ENCODE measurements around the gene FAM120A. TPM values are rescaled to one million over a fixed set of nuclear protein-coding genes. Genes with fewer than 3 reads are reported as not detected.

The FAM120A gene
- total RNA-seq, 1 donor from 2014 or later, result 57.7 TPM

- DNase-seq (ENCODE audit: low read depth) (no peak), FAIRE-seq (no peak)
- peaks cover 11% of the 10 kb centered on the region for H3K4me1 ChIP-seq (ENCODE audit: insufficient read depth, low read length)
- Mint-ChIP-seq H3K9me3 (ENCODE audit: unreplicated experiment) (peaks cover 29% of the 10 kb centered on the region), H3K36me3 (ENCODE audit: low read depth, unreplicated experiment) (peaks cover 18% of the 10 kb centered on the region), H3K27ac (ENCODE audit: unreplicated experiment) (no peak overlapping the region), H3K4me3 (ENCODE audit: unreplicated experiment) (no peak overlapping the region), H3K4me1 (ENCODE audit: low read depth, unreplicated experiment) (peaks cover 21% of the 10 kb centered on the region), H3K27me3 (ENCODE audit: low read depth, unreplicated experiment) (no peaks in the 10 kb centered on the region)
- H3K9ac ChIP-seq (ENCODE audit: low read length), result no peak overlapping the region
- no peak overlapping the region for H2AFZ ChIP-seq (ENCODE audit: low read depth, low read length)
- no peak overlapping the region for H3K27ac ChIP-seq (ENCODE audit: low read depth, low read length)
- TF ChIP-seq, protein P1, sequence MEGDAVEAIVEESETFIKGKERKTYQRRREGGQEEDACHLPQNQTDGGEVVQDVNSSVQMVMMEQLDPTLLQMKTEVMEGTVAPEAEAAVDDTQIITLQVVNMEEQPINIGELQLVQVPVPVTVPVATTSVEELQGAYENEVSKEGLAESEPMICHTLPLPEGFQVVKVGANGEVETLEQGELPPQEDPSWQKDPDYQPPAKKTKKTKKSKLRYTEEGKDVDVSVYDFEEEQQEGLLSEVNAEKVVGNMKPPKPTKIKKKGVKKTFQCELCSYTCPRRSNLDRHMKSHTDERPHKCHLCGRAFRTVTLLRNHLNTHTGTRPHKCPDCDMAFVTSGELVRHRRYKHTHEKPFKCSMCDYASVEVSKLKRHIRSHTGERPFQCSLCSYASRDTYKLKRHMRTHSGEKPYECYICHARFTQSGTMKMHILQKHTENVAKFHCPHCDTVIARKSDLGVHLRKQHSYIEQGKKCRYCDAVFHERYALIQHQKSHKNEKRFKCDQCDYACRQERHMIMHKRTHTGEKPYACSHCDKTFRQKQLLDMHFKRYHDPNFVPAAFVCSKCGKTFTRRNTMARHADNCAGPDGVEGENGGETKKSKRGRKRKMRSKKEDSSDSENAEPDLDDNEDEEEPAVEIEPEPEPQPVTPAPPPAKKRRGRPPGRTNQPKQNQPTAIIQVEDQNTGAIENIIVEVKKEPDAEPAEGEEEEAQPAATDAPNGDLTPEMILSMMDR (IDR thresholded peaks at IDR 0.05; ENCODE audit: insufficient read depth, low read depth, low read length), result no peak
- TF ChIP-seq EZH2 (IDR thresholded peaks at IDR 0.05; ENCODE audit: insufficient read depth, low read length), result no peak
- H4K20me1 ChIP-seq (ENCODE audit: insufficient read depth, low read length), result peaks cover 93% of the 10 kb centered on the region
- H3K9me3 ChIP-seq (ENCODE audit: insufficient read depth, low read depth, low read length), result peaks cover 2% of the 10 kb centered on the region
- no peak overlapping the region for H3K4me3 ChIP-seq (ENCODE audit: insufficient read depth, low read depth, low read length)
- peaks cover 94% of the 10 kb centered on the region for H3K79me2 ChIP-seq (ENCODE audit: insufficient read depth, low read length)
- no peaks in the 10 kb centered on the region for H3K36me3 ChIP-seq (ENCODE audit: insufficient read depth, low read length)
- H3K27me3 ChIP-seq (ENCODE audit: insufficient read depth, low read length), result no peaks in the 10 kb centered on the region
- H3K4me2 ChIP-seq (ENCODE audit: low read length), result no peak overlapping the region
These were observed 134.2 kb downstream of the FAM120A start for GRCh38 chr9:93585695-93586094.

DNA sequence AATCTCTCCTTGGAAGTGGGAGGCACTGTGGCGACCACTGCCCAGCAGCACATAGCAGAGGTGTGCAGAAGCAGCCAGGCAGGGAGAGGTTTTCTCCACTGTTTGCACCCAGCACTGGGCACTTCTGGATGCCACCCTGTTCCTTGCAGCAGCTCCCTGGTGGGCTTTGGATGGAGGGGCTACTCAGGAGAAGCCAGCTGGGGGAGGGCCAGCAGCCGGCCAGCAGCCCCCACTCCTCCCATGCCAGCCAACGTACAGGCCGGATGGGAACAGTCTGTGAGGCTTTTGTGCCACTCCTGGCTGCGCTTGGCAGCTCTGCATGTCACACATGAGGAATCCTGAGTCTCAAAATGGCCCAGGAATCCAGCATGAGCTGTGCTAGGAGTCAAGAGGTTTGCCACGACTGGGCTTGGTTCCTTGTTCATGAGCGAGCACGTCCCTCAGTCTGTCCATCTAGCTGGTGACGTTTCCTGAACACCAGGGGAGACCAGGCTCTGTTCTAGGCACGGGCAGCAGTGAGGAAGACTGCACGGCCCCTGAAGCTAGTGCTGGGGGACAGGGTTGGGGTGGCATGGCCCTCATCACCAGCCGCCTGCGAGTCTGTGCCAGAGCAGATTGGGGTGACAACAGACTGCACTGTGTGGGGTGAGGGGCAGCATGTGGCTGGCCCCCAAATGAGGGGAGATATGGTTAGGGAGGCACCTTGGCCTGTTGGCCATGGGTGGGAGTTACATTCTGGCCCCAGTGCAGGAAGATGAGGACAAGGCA lies 135.0 kb downstream of the FAM120A start:
- no peak overlapping the region for H3K9ac ChIP-seq (ENCODE audit: low read length)
- TF ChIP-seq, protein P1 (IDR thresholded peaks at IDR 0.05; ENCODE audit: insufficient read depth, low read depth, low read length), result no peak
- no peak for TF ChIP-seq EZH2 (IDR thresholded peaks at IDR 0.05; ENCODE audit: insufficient read depth, low read length)
- peaks cover 11% of the 10 kb centered on the region for H3K4me1 ChIP-seq (ENCODE audit: insufficient read depth, low read length)
- Mint-ChIP-seq H3K4me3 (ENCODE audit: unreplicated experiment) (no peak overlapping the region), H3K27me3 (ENCODE audit: low read depth, unreplicated experiment) (no peaks in the 10 kb centered on the region), H3K4me1 (ENCODE audit: low read depth, unreplicated experiment) (peaks cover 19% of the 10 kb centered on the region), H3K27ac (ENCODE audit: unreplicated experiment) (no peak overlapping the region), H3K9me3 (ENCODE audit: unreplicated experiment) (peaks cover 24% of the 10 kb centered on the region), H3K36me3 (ENCODE audit: low read depth, unreplicated experiment) (peaks cover 18% of the 10 kb centered on the region)
- no peak for FAIRE-seq
- H2AFZ ChIP-seq (ENCODE audit: low read depth, low read length), result no peak overlapping the region
- H3K27me3 ChIP-seq (ENCODE audit: insufficient read depth, low read length), result no peaks in the 10 kb centered on the region
- no peak overlapping the region for H3K4me3 ChIP-seq (ENCODE audit: insufficient read depth, low read depth, low read length)
- DNase-seq (ENCODE audit: low read depth), result no peak
- no peak overlapping the region for H3K27ac ChIP-seq (ENCODE audit: low read depth, low read length)
- peaks cover 2% of the 10 kb centered on the region for H3K9me3 ChIP-seq (ENCODE audit: insufficient read depth, low read depth, low read length)
- peaks cover 93% of the 10 kb centered on the region for H4K20me1 ChIP-seq (ENCODE audit: insufficient read depth, low read length)
- no peak overlapping the region for H3K4me2 ChIP-seq (ENCODE audit: low read length)
- H3K36me3 ChIP-seq (ENCODE audit: insufficient read depth, low read length), result no peaks in the 10 kb centered on the region
- H3K79me2 ChIP-seq (ENCODE audit: insufficient read depth, low read length), result peaks cover 94% of the 10 kb centered on the region

DNA sequence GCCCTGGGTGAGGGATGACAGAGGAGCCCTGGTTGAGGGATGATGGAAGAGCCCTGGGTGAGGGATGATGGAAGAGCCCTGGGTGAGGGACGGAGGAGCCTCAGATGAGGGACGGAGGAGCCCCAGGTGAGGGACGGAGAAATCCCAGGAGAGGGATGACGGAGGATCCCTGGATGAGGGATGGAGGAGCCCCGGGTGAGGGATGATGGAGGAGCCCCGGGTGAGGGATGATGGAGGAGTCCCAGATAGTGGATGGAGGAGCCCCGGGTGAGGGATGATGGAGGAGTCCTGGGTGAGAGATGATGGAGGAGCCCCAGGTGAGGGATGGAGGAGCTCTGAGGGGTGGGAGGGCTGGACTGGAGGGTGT lies 135.8 kb downstream of the FAM120A start:
- H3K79me2 ChIP-seq (ENCODE audit: insufficient read depth, low read length), result peaks cover 94% of the 10 kb centered on the region
- no peak overlapping the region for H3K9ac ChIP-seq (ENCODE audit: low read length)
- H3K4me1 ChIP-seq (ENCODE audit: insufficient read depth, low read length), result peaks cover 11% of the 10 kb centered on the region
- Mint-ChIP-seq H3K9me3 (ENCODE audit: unreplicated experiment) (peaks cover 24% of the 10 kb centered on the region), H3K36me3 (ENCODE audit: low read depth, unreplicated experiment) (peaks cover 18% of the 10 kb centered on the region), H3K4me1 (ENCODE audit: low read depth, unreplicated experiment) (peaks cover 21% of the 10 kb centered on the region), H3K4me3 (ENCODE audit: unreplicated experiment) (no peak overlapping the region), H3K27me3 (ENCODE audit: low read depth, unreplicated experiment) (no peaks in the 10 kb centered on the region), H3K27ac (ENCODE audit: unreplicated experiment) (no peak overlapping the region)
- DNase-seq (ENCODE audit: low read depth) (no peak), FAIRE-seq (no peak)
- TF ChIP-seq, protein P1 (IDR thresholded peaks at IDR 0.05; ENCODE audit: insufficient read depth, low read depth, low read length), result no peak
- no peak for TF ChIP-seq EZH2 (IDR thresholded peaks at IDR 0.05; ENCODE audit: insufficient read depth, low read length)
- H2AFZ ChIP-seq (ENCODE audit: low read depth, low read length), result no peak overlapping the region
- H3K4me3 ChIP-seq (ENCODE audit: insufficient read depth, low read depth, low read length), result no peak overlapping the region
- H3K27ac ChIP-seq (ENCODE audit: low read depth, low read length), result no peak overlapping the region
- H4K20me1 ChIP-seq (ENCODE audit: insufficient read depth, low read length), result peaks cover 93% of the 10 kb centered on the region
- H3K4me2 ChIP-seq (ENCODE audit: low read length), result no peak overlapping the region
- no peaks in the 10 kb centered on the region for H3K27me3 ChIP-seq (ENCODE audit: insufficient read depth, low read length)
- H3K9me3 ChIP-seq (ENCODE audit: insufficient read depth, low read depth, low read length), result peaks cover 2% of the 10 kb centered on the region
- H3K36me3 ChIP-seq (ENCODE audit: insufficient read depth, low read length), result no peaks in the 10 kb centered on the region
